Ovary (tissue), 10 donors: ENCODE measurements around the gene RPS21. TPM values are rescaled to one million over a fixed set of nuclear protein-coding genes. Genes with fewer than 3 reads are reported as not detected.

Source experiments
- DNase-seq, 5 donors: peaks; one replicate each; pipeline ENCODE4 v3.0.0-alpha.2; 2019 to 2020
- H3K27ac ChIP-seq, 2 donors: fragments of 200-600 bp; one replicate each; pipeline versions ENCODE4 v1.5.1 to v1.8.0; 2019 to 2022
- H3K27me3 ChIP-seq: fragments of 200-600 bp; one replicate; pipeline ENCODE4 v1.8.0; 2022
- H3K36me3 ChIP-seq: fragments of 200-600 bp; sonication (generic); one replicate; pipeline ENCODE4 v1.5.1; 2019
- H3K4me1 ChIP-seq: one replicate; pipeline ENCODE4 v1.8.1; 2013; ENCODE audit warnings: mild to moderate bottlenecking, moderate library complexity; ENCODE audit not compliant: insufficient read depth
- H3K4me3 ChIP-seq: fragments of 200-600 bp; sonication (generic); one replicate; pipeline ENCODE4 v1.5.1; 2017
- H3K9me3 ChIP-seq, 2 donors: fragments of 200-600 bp in 1 of 2; sonication (generic) in 1 of 2; one replicate each; pipeline versions ENCODE4 v1.5.1 to v1.8.1; 2013 to 2019; ENCODE audit warnings: mild to moderate bottlenecking in 1 of 2, moderate library complexity in 1 of 2
- CTCF ChIP-seq, 3 donors: fragments of 450-650 bp in 2 of 3; fragments of 200-600 bp in 1 of 3; IDR thresholded peaks; one replicate each; pipeline versions ENCODE4 v1.5.1 to v1.8.0; 2016 to 2022; ENCODE audit warnings: antibody characterized with exemption in 3 of 3, mild to moderate bottlenecking in 1 of 3
- EP300 ChIP-seq: sonication (generic); formaldehyde crosslinking; IDR thresholded peaks from one replicate; pipeline ENCODE4 v1.6.1; 2017; ENCODE audit warnings: antibody characterized with exemption
- POLR2A ChIP-seq: fragments of 450-650 bp; IDR thresholded peaks from one replicate; pipeline ENCODE4 v1.6.1; 2017; ENCODE audit warnings: antibody characterized with exemption, mild to moderate bottlenecking, moderate library complexity
- WGBS, 3 donors: extraction: QIAGEN DNeasy Blood & Tissue Kit in 1 of 3; methylation state at CpG; one replicate each; pipeline versions ENCODE4 v1.1.5 to v1.1.7; 2013 to 2017; 5-methylcytosine and 5-hydroxymethylcytosine counted together
- intact Hi-C, 4 donors: fragments of 100-400 bp; cut with DNase I; formaldehyde crosslinking; loops; one replicate each; pipeline versions ENCODE4 v1.11.0 to v1.15.1; 2022 to 2023
- long read RNA-seq, 3 donors: library from polyadenylated mRNA in 2 of 3; unstranded in 2 of 3; transcript quantifications; one replicate each; pipeline ENCODE4 v2.0.0 and lab custom pipeline, GENCODE V29; 2021 to 2026
- polyA plus RNA-seq, 2 donors: library from polyadenylated mRNA; stranded (reverse); fragments of 200-250 nt in 1 of 2; fragments of 350-450 nt in 1 of 2; fragmentation: Illumina TruSeq in 1 of 2; extraction: RNeasy Lipid Tissue Mini Kit (QIAGEN cat#74804) in 1 of 2; gene quantifications; one replicate each; pipeline ENCODE4 v1.2.3, GENCODE V29; 2013 to 2014
- total RNA-seq, 7 donors: library from RNA; depleted of rRNA in 2 of 7; stranded (reverse); fragments of >200 nt in 2 of 7; fragmentation: NEBNext Ultra II Directional in 3 of 7; extraction: Animal tissue kit (Norgen Biotek cat#: 25700) in 3 of 7; gene quantifications; one replicate each; pipeline versions ENCODE4 v1.1.0 to v1.2.4, GENCODE V29; 2016 to 2023
- donor health status: DM: no; HTN: no; CAD: no; lungs with moderate emphysema.
- donor health status: DM: no; HTN: no; CAD: no.
- donor health status: Bipolar disorder and iron deficiency.
- donor health status: DM: yes; HTN: yes; CAD: no.
- donor health status: DM: no; HTN: no; CAD: no.
- donor health status: DM: yes; HTN: yes; CAD: no.

The RPS21 gene
- 1,000 to 10,000 TPM; 2,424 to 8,739 (median 2,977) TPM for total RNA-seq
- polyA plus RNA-seq, result 1,000 to 10,000 TPM; 1,038 to 9,967 TPM
- long read RNA-seq, donor 1, transcript RPS21-201 (6 exons, 344 nt), result major isoform, 55 of 73 reads
- long read RNA-seq, donor 1, partial matches to known transcripts, result 9 of 73 reads
- long read RNA-seq, donor 1, other reads (novel, unspliced or antisense), result 5 of 73 reads
- long read RNA-seq, donor 2, transcript RPS21-205 (5 exons, 429 nt), result minor isoform, 15 of 727 reads
- long read RNA-seq, donor 2, transcript RPS21-201 (6 exons, 344 nt), result major isoform, 531 of 727 reads
- long read RNA-seq, donor 2, partial matches to known transcripts, result 137 of 727 reads
- long read RNA-seq, donor 2, other reads (novel, unspliced or antisense), result 40 of 727 reads
- long read RNA-seq, donor 3, transcript RPS21-201 (6 exons, 344 nt), result major isoform, 201 of 278 reads
- long read RNA-seq, donor 3, transcript RPS21-205 (5 exons, 429 nt), result minor isoform, 5 of 278 reads
- long read RNA-seq, donor 3, partial matches to known transcripts, result 54 of 278 reads
- long read RNA-seq, donor 3, other reads (novel, unspliced or antisense), result 18 of 278 reads

- Histone ChIP-seq H3K4me1 (peaks cover 12% of the 10 kb centered on the region), H3K4me3 (peak within 1 kb of the TSS; percentile 92), H3K36me3 (no peaks in the 10 kb centered on the region), H3K27me3 (no peaks in the 10 kb centered on the region), H3K9me3 (no peaks in the 10 kb centered on the region), H3K27ac (peak within 1 kb of the TSS; percentile 65 to 75)
- 0 to 1% (median 1%) methylated on average over 54 to 83 of the region's 83 CpGs for WGBS, 3 donors
- peak; percentile 84 for TF ChIP-seq POLR2A
- no peak for TF ChIP-seq EP300
- no peak for TF ChIP-seq CTCF (IDR thresholded peaks at IDR 0.05)
- peak; percentile 91 to 96 (median 92) for DNase-seq
- intact Hi-C loops, result loop anchor here in 3 of 4 donors (5.0 kb wide), 3 partner anchors 149 to 374 kb away; partner anchors contain the start of gene OSBPL2 (in 1 of the 3)
Observed at GRCh38 chr20:62386383-62387218, at the start of gene RPS21. RPS21 (plus strand) TSS chr20:62387103; CDS start chr20:62387339, 236 bp downstream.

- 87 to 94% (median 89%) methylated on average over 21 to 34 of the region's 34 CpGs for WGBS, 3 donors
- intact Hi-C loops, result no loop called here
- H3K27ac ChIP-seq, result no peak overlapping the region
- H3K4me1 ChIP-seq, result no peaks in the 10 kb centered on the region
- no peaks in the 10 kb centered on the region for H3K36me3 ChIP-seq
- no peak for DNase-seq
- TF ChIP-seq EP300 (no peak), POLR2A (no peak), CTCF (IDR thresholded peaks at IDR 0.05) (no peak)
- H3K4me3 ChIP-seq, result no peak overlapping the region
- no peaks in the 10 kb centered on the region for H3K27me3 ChIP-seq
- H3K9me3 ChIP-seq, result no peaks in the 10 kb centered on the region
Observed at GRCh38 chr20:62337558-62338293, 49.2 kb upstream of the RPS21 start.

- Histone ChIP-seq H3K4me3 (no peak overlapping the region), H3K27ac (no peak overlapping the region), H3K9me3 (no peaks in the 10 kb centered on the region), H3K36me3 (no peaks in the 10 kb centered on the region), H3K4me1 (no peaks in the 10 kb centered on the region), H3K27me3 (no peaks in the 10 kb centered on the region)
- WGBS, 3 donors, result 95 to 97% (median 96%) methylated on average over 16 of the region's 16 CpGs
- TF ChIP-seq EP300, result no peak
- TF ChIP-seq POLR2A, result no peak
- TF ChIP-seq CTCF (IDR thresholded peaks at IDR 0.05), result no peak
- intact Hi-C loops, result no loop called here
- no peak for DNase-seq
Observed at GRCh38 chr20:62338294-62338620, 48.6 kb upstream of the RPS21 start.

- Histone ChIP-seq H3K27me3 (no peaks in the 10 kb centered on the region), H3K9me3 (no peaks in the 10 kb centered on the region), H3K4me1 (no peaks in the 10 kb centered on the region), H3K36me3 (no peaks in the 10 kb centered on the region), H3K27ac (no peak overlapping the region), H3K4me3 (no peak overlapping the region)
- DNase-seq, result no peak
- TF ChIP-seq CTCF (IDR thresholded peaks at IDR 0.05), result no peak
- TF ChIP-seq POLR2A, result no peak
- TF ChIP-seq EP300, result no peak
- WGBS, 3 donors, result 77 to 86% (median 81%) methylated on average over 13 to 14 of the region's 14 CpGs
- intact Hi-C loops, result no loop called here
Observed at GRCh38 chr20:62339647-62340062, 47.2 kb upstream of the RPS21 start.
